NCI-H524 (cell line): Measurements from ENCODE around the gene SLC30A1.
"Not testable (repeated sequence)": the region's sequence is repeated elsewhere in the genome, so short reads cannot be mapped to it uniquely, and the experiment has no call there.

Source experiments
- DNase-seq, 2 experiments: peaks; one replicate each; lab custom pipeline; 2025; lab: John Stamatoyannopoulos, UW

SLC30A1 gene, protein sequence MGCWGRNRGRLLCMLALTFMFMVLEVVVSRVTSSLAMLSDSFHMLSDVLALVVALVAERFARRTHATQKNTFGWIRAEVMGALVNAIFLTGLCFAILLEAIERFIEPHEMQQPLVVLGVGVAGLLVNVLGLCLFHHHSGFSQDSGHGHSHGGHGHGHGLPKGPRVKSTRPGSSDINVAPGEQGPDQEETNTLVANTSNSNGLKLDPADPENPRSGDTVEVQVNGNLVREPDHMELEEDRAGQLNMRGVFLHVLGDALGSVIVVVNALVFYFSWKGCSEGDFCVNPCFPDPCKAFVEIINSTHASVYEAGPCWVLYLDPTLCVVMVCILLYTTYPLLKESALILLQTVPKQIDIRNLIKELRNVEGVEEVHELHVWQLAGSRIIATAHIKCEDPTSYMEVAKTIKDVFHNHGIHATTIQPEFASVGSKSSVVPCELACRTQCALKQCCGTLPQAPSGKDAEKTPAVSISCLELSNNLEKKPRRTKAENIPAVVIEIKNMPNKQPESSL

GRCh38 chr1:211578640-211579439, at the start of gene SLC30A1:
Gene SLC30A1 (minus strand): TSS chr1:211579161. CDS start chr1:211578612, 549 bp downstream.
- DNase-seq: peak; percentile 94 to 96

- peak; percentile 34 to 80 for DNase-seq
Measured at GRCh38 chr1:211628417-211628816, 49.5 kb upstream of the SLC30A1 start.

DNA sequence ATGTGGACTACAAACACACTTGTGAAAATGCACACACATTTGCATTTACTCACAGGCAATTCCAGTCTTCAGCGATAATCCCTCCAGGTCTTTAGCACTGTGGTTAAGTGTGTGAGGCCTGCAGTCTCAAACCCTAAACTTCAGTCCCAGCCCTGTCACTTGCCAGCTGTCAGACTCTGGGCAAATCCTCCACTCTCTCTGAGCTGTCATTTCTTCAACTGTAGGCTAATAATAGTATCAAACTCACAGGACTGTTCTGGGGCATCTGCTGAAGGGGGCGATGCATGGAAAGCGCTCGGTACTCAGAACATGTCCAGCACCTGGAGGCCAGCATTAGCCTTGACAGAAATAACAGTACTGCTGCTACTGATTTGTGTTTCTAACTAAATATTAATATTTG, 48.3 kb upstream of the SLC30A1 start:
- peak; percentile 6 to 61 for DNase-seq

GRCh38 chr1:211625866-211626265, 46.9 kb upstream of the SLC30A1 start:
- DNase-seq: not testable (repeated sequence)

DNA sequence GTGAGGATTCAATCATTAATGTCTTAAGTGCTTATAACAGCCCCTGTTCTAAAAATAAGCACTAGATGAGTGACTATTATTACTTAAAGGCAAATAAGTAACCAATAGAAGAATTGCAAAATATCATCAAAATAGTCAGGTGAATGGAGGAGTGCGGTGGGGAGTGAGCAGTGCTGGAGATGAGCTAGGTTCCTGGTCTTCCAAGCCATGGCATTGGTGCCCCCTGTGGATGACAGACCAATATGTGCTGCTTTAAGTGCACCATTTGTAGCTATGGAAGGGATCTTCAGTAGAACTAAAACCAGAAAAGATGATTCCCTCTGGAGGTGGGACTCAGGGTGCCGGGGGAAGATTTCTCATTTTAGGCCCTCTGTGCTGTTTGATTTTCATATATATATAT, 46.1 kb upstream of the SLC30A1 start:
- DNase-seq: peak in 1 of 2 experiments; percentile 26

DNA sequence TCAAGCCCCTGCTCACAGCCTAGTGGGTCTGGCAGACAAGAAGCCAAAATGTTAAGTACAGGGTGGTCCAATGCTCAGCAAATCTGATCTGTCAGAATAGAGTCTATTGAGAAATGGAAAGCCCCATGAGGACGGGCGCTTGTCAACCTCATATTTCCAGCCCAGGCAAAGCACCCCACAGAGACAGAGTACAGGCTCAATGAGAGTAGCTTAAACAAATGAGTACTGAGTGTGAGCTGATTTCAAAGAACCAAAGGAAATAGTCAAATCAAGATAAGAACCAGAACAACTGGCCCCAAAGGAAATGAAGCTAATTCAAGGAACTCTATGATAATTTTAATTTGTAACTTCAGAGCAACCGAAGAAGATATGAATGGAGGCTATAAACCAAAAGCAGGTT, 44.6 kb upstream of the SLC30A1 start:
- DNase-seq: no peak

DNA sequence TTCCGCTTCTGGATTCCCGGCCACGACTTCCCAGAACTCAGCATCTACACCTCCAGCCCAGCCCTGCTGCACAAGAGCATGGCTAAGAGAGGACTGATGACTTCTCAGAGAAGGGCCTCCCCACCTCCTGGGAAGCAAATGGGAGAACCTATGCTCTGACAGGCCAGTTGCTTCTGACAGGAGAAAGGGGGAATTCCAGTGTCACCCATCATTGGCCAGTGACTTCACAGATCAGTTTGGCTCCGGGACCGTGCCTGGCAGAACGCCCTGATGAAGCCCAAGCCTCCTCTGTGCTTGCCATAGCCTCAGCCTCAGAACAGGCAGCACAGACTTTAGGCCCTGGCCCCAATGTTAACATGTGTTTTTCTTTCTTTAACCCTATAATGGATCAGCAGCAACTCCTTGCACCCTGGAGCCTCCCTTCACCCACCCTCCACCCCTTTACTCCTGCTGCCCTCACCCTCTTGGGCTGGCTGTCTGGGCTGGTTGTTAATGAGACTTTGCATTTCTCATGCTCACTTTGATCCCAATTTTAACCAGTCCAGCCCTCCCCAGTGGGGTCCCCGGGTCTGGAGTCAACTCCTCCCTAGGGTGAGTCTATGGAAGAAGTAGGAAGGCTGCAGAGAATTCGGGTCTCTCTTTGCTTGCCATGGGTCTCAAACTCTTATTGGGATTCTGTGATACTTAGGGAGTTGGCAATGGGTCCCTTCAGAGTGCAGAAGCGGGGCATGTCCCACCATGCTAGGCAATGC, 42.7 kb upstream of the SLC30A1 start:
- no peak for DNase-seq

GRCh38 chr1:211620097-211620496, 41.1 kb upstream of the SLC30A1 start:
- DNase-seq: no peak

- no peak for DNase-seq
Measured at GRCh38 chr1:211619033-211619996, 40.4 kb upstream of the SLC30A1 start.

DNA sequence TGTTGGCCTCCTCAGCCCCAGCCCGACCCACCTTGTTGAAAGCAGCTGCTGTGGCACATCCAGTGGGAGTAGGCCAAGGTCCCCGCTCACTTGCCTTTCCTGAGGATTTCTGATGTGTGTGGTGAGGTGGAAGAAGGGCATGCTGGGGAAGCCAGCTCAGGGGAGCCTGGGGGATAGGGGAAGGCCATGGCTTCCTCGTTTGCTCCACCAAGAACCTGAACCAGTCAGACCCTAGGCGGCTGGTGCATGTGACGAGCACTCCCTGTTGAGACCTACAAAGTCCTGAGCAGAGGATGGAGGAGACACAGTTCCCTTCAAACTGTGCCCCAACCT, 38.0 kb upstream of the SLC30A1 start:
- no peak for DNase-seq

GRCh38 chr1:211616231-211616964, 37.4 kb upstream of the SLC30A1 start:
- DNase-seq: no peak

- DNase-seq: no peak
Measured at GRCh38 chr1:211614615-211615014, 35.7 kb upstream of the SLC30A1 start.

- DNase-seq: no peak
Measured at GRCh38 chr1:211613951-211614350, 35.0 kb upstream of the SLC30A1 start.

DNA sequence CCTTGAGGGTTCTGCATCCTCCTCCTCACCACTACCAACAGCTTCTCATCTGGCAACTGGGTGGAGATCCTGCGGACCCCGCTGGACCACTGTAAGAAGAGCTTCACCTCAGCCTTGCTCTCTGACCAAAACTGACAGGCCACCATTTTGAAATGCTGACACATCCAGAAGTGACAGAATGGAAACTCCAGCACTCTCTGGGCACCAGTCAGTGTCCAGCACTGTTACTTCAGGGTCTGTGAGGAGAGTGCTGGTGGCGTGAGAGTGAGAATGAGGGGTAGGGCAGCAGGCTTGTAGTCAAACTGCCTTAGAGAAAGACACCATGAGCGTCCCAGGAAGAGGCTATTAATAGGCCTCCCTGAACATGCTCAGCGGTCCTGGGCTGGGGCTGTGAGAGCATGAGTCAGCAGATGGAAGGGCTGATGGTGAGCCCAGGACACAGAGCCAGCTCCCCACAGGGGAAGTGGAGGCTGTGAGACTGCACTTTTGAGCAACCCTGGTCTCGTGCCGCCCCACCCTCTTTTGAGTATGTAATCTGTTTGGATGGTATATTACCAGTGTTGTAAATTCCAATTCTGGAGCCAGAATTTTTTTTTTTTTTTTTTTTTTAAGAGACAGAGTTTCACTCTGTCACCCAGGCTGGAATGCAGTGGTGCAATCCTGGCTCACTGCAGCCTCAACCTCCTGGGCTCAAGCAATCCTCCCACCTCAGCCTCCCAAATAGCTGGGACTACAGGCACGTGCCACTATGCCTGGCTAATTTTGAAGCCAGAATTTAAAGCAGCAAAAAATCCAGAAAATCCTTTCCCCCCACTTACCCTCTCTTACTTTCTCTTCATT, 34.4 kb upstream of the SLC30A1 start:
- DNase-seq: no peak

DNA sequence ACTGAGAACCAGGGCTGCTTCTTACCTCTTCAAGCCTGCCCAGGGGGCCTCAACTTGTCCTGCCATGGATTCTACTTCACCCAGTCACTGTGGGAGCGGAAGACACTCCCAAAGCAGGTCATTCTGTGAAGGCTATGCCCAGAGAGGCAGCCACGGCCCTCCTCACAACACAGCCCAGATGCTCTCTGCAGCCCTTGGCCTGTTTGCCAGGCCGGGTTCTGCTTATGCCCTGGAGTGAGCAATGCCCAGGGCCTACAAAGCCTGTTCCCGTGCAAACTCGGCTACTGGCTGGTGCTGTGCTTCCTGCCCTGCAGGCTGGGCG, 33.8 kb upstream of the SLC30A1 start:
- DNase-seq: no peak

GRCh38 chr1:211611818-211612217, 32.9 kb upstream of the SLC30A1 start:
- DNase-seq: no peak

DNA sequence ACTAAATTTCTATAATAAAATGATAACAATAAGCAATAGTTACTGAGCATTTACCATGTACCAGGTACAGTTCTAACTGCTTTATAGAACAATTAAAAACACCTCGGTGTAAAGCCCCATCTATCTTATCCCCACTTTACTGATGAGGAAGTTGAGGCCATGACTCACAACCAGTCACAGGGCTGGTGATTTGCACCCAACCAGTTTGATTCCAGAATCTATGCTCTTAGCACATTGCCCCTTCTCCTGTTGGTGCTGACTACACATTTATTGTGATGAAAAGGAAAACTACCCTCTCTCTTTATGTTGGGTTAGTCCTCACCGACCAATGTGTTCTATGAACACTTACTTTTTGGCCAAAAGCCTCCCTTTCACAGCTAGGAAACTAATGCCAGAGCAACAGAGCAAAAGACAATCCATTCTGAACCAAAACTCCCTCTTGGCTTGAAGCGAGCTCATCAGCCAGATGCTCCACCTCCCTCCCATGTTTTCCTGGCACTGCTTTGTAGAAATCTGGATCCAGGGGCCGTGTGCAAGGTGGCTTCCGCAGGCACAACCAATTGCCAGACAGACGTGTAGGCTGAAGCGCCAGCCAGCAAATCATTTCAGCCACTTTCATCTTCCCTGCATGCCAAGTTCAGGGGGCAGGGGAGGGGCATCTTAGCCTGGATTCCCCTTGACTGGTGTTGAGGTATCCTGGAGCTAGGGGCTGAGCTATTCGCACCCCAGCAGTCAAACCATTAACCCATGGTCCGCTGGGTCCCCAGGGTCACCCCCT, 32.0 kb upstream of the SLC30A1 start:
- no peak for DNase-seq

GRCh38 chr1:211609120-211610024, 30.4 kb upstream of the SLC30A1 start:
- no peak for DNase-seq
